Measurements from ENCODE around the gene EIF3F. TPM values are rescaled to one million over a fixed set of nuclear protein-coding genes. Genes with fewer than 3 reads are reported as not detected.

Gene EIF3F
- polyA plus RNA-seq (ENCODE audit: insufficient read length) = 339 TPM
- long read RNA-seq, donor 1, transcript EIF3F-201 (8 exons, 1,254 nt) = major isoform, 183 of 252 reads
- long read RNA-seq, donor 1, transcript EIF3F-203 (3 exons, 609 nt) = minor isoform, 7 of 252 reads
- long read RNA-seq, donor 1, partial matches to known transcripts = 57 of 252 reads
- long read RNA-seq, donor 1, other reads (novel, unspliced or antisense) = 5 of 252 reads
- long read RNA-seq, donor 2, transcript EIF3F-203 (3 exons, 609 nt) = minor isoform, 6 of 145 reads
- long read RNA-seq, donor 2, transcript EIF3F-201 (8 exons, 1,254 nt) = major isoform, 130 of 145 reads
- long read RNA-seq, donor 2, partial matches to known transcripts = 9 of 145 reads
- long read RNA-seq, donor 2, other reads (novel, unspliced or antisense) = 0 of 145 reads
- long read RNA-seq, donor 3, transcript EIF3F-203 (3 exons, 609 nt) = minor isoform, 7 of 144 reads
- long read RNA-seq, donor 3, transcript EIF3F-201 (8 exons, 1,254 nt) = major isoform, 113 of 144 reads
- long read RNA-seq, donor 3, partial matches to known transcripts = 24 of 144 reads
- long read RNA-seq, donor 3, other reads (novel, unspliced or antisense) = 0 of 144 reads
- long read RNA-seq, donor 4, partial matches to known transcripts = 0 of 4 reads
- long read RNA-seq, donor 4, other reads (novel, unspliced or antisense) = 0 of 4 reads
- long read RNA-seq, donor 5, transcript EIF3F-201 (8 exons, 1,254 nt) = major isoform, 217 of 266 reads
- long read RNA-seq, donor 5, transcript EIF3F-203 (3 exons, 609 nt) = minor isoform, 12 of 266 reads
- long read RNA-seq, donor 5, partial matches to known transcripts = 36 of 266 reads
- long read RNA-seq, donor 5, other reads (novel, unspliced or antisense) = 0 of 266 reads
- long read RNA-seq, donor 6, transcript EIF3F-203 (3 exons, 609 nt) = minor isoform, 5 of 223 reads
- long read RNA-seq, donor 6, transcript EIF3F-201 (8 exons, 1,254 nt) = major isoform, 166 of 223 reads
- long read RNA-seq, donor 6, partial matches to known transcripts = 51 of 223 reads
- long read RNA-seq, donor 6, other reads (novel, unspliced or antisense) = 0 of 223 reads
- long read RNA-seq, donor 7, transcript EIF3F-203 (3 exons, 609 nt) = minor isoform, 8 of 220 reads
- long read RNA-seq, donor 7, transcript EIF3F-201 (8 exons, 1,254 nt) = major isoform, 180 of 220 reads
- long read RNA-seq, donor 7, partial matches to known transcripts = 32 of 220 reads
- long read RNA-seq, donor 7, other reads (novel, unspliced or antisense) = 0 of 220 reads
- long read RNA-seq, donor 8, transcript EIF3F-201 (8 exons, 1,254 nt) = major isoform, 59 of 61 reads
- long read RNA-seq, donor 8, partial matches to known transcripts = 0 of 61 reads
- long read RNA-seq, donor 8, other reads (novel, unspliced or antisense) = 0 of 61 reads

- DNase-seq = peak; percentile 99
Measured at GRCh38 chr11:7986768-7987559, at the start of gene EIF3F. Gene EIF3F (plus strand): TSS chr11:7987337. CDS start chr11:7987353, 16 bp downstream.

- DNase-seq = no peak
Measured at GRCh38 chr11:7941146-7941545, 46.0 kb upstream of the EIF3F start.

- no peak for DNase-seq
Measured at GRCh38 chr11:7941608-7942007, 45.5 kb upstream of the EIF3F start, which contains the start of gene OR10A3. Gene OR10A3 (minus strand): TSS chr11:7941708. CDS start chr11:7939520, 2,188 bp downstream.

GRCh38 chr11:7944123-7944522 is 43.0 kb upstream of the EIF3F start:
- no peak for DNase-seq

- DNase-seq = no peak
Measured at GRCh38 chr11:7949934-7950333, 37.2 kb upstream of the EIF3F start.

- no peak for DNase-seq
Measured at GRCh38 chr11:7955191-7955590, 31.9 kb upstream of the EIF3F start.

GRCh38 chr11:7964261-7964660 is 22.9 kb upstream of the EIF3F start:
- no peak for DNase-seq

GRCh38 chr11:7964873-7965272 is 22.3 kb upstream of the EIF3F start:
- no peak for DNase-seq

- DNase-seq = no peak
Measured at GRCh38 chr11:7965386-7965785, 21.8 kb upstream of the EIF3F start, which contains the start of gene NLRP10. Gene NLRP10 (minus strand): TSS chr11:7965447. CDS start chr11:7963495, 1,952 bp downstream.

GRCh38 chr11:7967097-7967496 is 20.0 kb upstream of the EIF3F start:
- DNase-seq = no peak

GRCh38 chr11:7967826-7968225 is 19.3 kb upstream of the EIF3F start:
- DNase-seq = no peak

- no peak for DNase-seq
Measured at GRCh38 chr11:7968686-7969085, 18.5 kb upstream of the EIF3F start.

GRCh38 chr11:7969756-7970646 is 17.1 kb upstream of the EIF3F start:
- DNase-seq = no peak

- DNase-seq = no peak
Measured at GRCh38 chr11:7971846-7972245, 15.3 kb upstream of the EIF3F start.

- DNase-seq = no peak
Measured at GRCh38 chr11:7973011-7973410, 14.1 kb upstream of the EIF3F start.

GRCh38 chr11:7974668-7975067 is 12.5 kb upstream of the EIF3F start:
- DNase-seq = no peak

- no peak for DNase-seq
Measured at GRCh38 chr11:7977232-7977917, 9.8 kb upstream of the EIF3F start.

- DNase-seq = no peak
Measured at GRCh38 chr11:7981619-7982157, 5.4 kb upstream of the EIF3F start.

- DNase-seq = no peak
Measured at GRCh38 chr11:7982582-7983119, 4.5 kb upstream of the EIF3F start.
